DOHH2 (cell line): ENCODE results near the gene MEOX1.
"Not testable (repeated sequence)": the region's sequence is repeated elsewhere in the genome, so short reads cannot be mapped to it uniquely, and the experiment has no call there.

Source experiments
- H3F3A ChIP-seq: fragments of 200-600 bp; sonication (generic), shearing (Covaris generic); 2 replicates; pipeline ENCODE4 v1.6.0; 2016; ENCODE audit warnings: antibody characterized with exemption, mild to moderate bottlenecking; ENCODE audit not compliant: control insufficient read depth, insufficient read depth
- H3K27ac ChIP-seq: fragments of 200-600 bp; sonication (generic); 2 replicates; pipeline ENCODE4 v1.5.1; 2014; ENCODE audit warnings: low read depth, mild to moderate bottlenecking, low read length, moderate library complexity
- H3K27me3 ChIP-seq: fragments of 200-600 bp; sonication (generic); 2 replicates; pipeline ENCODE4 v1.6.1; 2014; ENCODE audit warnings: mild to moderate bottlenecking, low read length, mixed read lengths; ENCODE audit not compliant: control insufficient read depth
- H3K36me3 ChIP-seq: fragments of 200-600 bp; sonication (generic); 2 replicates; pipeline ENCODE4 v1.6.1; 2014; ENCODE audit warnings: mild to moderate bottlenecking, low read length, moderate library complexity, mixed read lengths; ENCODE audit not compliant: control insufficient read depth
- H3K4me1 ChIP-seq: fragments of 200-600 bp; sonication (generic); 2 replicates; pipeline ENCODE4 v1.6.1; 2014; ENCODE audit warnings: mild to moderate bottlenecking, low read length, mixed read lengths; ENCODE audit not compliant: control insufficient read depth
- H3K4me2 ChIP-seq: fragments of 200-600 bp; sonication (generic); 2 replicates; pipeline ENCODE4 v1.6.0; 2014; ENCODE audit warnings: mild to moderate bottlenecking, low read length, moderate library complexity
- H3K4me3 ChIP-seq: fragments of 200-600 bp; sonication (generic); 2 replicates; pipeline ENCODE4 v1.5.1; 2014; ENCODE audit warnings: mild to moderate bottlenecking, low read length, mixed read lengths
- H3K79me2 ChIP-seq: fragments of 200-600 bp; sonication (generic); 2 replicates; pipeline ENCODE4 v1.6.1; 2014; ENCODE audit warnings: mild to moderate bottlenecking, low read length, mixed read lengths; ENCODE audit not compliant: control insufficient read depth
- H3K9me2 ChIP-seq: fragments of 200-600 bp; sonication (generic); replicated peaks from 2 replicates; pipeline ENCODE4 v1.6.1; 2014; ENCODE audit warnings: mild to moderate bottlenecking, low read length, mixed read lengths; ENCODE audit not compliant: control insufficient read depth
- H3K9me3 ChIP-seq: fragments of 200-600 bp; sonication (generic); 2 replicates; pipeline ENCODE4 v1.6.1; 2014; ENCODE audit warnings: antibody characterized with exemption, low read length, mixed read lengths; ENCODE audit not compliant: control insufficient read depth, insufficient read depth
- H4K20me1 ChIP-seq: fragments of 200-600 bp; sonication (generic); 2 replicates; pipeline ENCODE4 v1.6.0; 2014; ENCODE audit warnings: low read depth, mild to moderate bottlenecking, antibody characterized with exemption, low read length, moderate library complexity; ENCODE audit not compliant: control insufficient read depth, insufficient read depth
- EZH2phosphoT487 ChIP-seq: fragments of 200-600 bp; sonication (generic); IDR thresholded peaks from 2 replicates; pipeline ENCODE4 v1.6.1; 2017; ENCODE audit warnings: borderline replicate concordance, mild to moderate bottlenecking, antibody characterized with exemption, low read length, moderate library complexity, mixed read lengths
- TF ChIP-seq, protein P1 (sequence below): fragments of 200-600 bp; sonication (generic); IDR thresholded peaks from one replicate; pipeline ENCODE4 v1.5.1; 2014; ENCODE audit warnings: antibody characterized with exemption, mild to moderate bottlenecking, low read depth, low read length; ENCODE audit not compliant: poor library complexity, severe bottlenecking

The MEOX1 gene

DNA sequence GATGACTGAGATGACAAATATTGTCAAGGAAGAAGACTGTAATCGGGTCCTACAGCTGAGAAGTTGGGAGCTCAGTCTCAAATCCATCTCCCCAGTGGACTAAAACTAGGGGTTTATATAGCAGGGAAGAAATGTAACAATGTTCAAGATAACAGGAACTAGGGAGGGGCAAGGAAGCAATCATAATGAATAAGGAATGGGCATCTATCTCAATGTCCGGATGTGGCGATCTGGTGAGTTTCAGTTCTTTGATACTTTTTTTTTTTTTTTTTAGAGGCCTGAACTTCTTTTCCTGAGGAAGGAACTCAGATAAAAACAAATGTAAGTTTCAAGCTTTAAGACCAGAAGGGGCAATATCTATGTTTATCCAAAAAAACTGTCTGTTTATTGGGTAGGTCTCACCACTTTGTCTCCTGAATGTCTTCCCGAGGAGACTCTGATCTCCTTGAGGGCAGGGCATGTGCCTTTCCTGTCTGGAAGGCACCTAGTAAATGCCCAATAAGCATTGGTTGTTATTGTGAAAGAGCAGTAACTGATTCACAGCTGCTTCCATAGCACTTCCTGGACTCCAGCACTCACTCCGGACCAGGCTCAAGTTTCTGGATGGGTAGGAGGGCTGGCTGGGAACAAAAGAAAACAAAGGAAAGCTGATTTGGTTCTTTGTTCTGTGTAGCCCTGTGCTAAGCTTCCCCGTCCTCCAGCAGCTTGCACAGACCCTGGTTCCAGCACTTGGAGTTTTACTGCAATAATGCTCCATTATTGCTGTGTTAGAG is 51.9 kb downstream of the MEOX1 start:
- no peaks in the 10 kb centered on the region for H3K9me2 ChIP-seq
- no peaks in the 10 kb centered on the region for H3K4me1 ChIP-seq
- no peak overlapping the region for H3K4me2 ChIP-seq
- TF ChIP-seq, protein P1, sequence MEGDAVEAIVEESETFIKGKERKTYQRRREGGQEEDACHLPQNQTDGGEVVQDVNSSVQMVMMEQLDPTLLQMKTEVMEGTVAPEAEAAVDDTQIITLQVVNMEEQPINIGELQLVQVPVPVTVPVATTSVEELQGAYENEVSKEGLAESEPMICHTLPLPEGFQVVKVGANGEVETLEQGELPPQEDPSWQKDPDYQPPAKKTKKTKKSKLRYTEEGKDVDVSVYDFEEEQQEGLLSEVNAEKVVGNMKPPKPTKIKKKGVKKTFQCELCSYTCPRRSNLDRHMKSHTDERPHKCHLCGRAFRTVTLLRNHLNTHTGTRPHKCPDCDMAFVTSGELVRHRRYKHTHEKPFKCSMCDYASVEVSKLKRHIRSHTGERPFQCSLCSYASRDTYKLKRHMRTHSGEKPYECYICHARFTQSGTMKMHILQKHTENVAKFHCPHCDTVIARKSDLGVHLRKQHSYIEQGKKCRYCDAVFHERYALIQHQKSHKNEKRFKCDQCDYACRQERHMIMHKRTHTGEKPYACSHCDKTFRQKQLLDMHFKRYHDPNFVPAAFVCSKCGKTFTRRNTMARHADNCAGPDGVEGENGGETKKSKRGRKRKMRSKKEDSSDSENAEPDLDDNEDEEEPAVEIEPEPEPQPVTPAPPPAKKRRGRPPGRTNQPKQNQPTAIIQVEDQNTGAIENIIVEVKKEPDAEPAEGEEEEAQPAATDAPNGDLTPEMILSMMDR = no peak
- TF ChIP-seq EZH2phosphoT487 = no peak
- H3K27ac ChIP-seq = no peak overlapping the region
- H3K36me3 ChIP-seq = no peaks in the 10 kb centered on the region
- no peaks in the 10 kb centered on the region for H3F3A ChIP-seq
- peaks cover 4% of the 10 kb centered on the region; the same call in 1 of the 2 replicates for H3K9me3 ChIP-seq
- no peak overlapping the region for H3K4me3 ChIP-seq
- no peaks in the 10 kb centered on the region for H3K79me2 ChIP-seq
- H3K27me3 ChIP-seq = no peaks in the 10 kb centered on the region
- H4K20me1 ChIP-seq = no peaks in the 10 kb centered on the region

DNA sequence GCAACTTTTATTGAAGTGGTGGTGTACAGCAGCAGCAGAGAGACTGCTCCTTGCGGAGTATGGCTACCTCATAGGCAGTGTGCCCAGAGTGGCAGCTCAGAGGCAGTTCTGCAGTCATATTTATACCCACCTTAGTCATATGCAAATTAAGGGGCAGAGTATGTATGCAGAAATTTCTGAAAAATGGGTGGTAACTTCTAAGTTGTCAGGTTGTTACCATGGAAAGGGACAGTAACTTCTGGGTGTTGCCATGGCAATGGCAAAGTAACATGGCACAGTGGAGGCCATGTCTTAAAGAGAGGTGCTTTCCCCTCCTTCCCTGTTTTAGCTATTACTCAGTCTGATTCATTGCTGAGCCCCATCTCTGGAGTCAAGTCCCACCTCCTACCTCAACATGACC is 53.4 kb downstream of the MEOX1 start:
- TF ChIP-seq, protein P1 = no peak
- TF ChIP-seq EZH2phosphoT487 = no peak
- Histone ChIP-seq H3K27ac (no peak overlapping the region), H3K27me3 (no peaks in the 10 kb centered on the region), H3K4me1 (no peaks in the 10 kb centered on the region), H3K9me2 (no peaks in the 10 kb centered on the region), H3K36me3 (no peaks in the 10 kb centered on the region), H3F3A (no peaks in the 10 kb centered on the region), H3K4me2 (no peak overlapping the region), H3K4me3 (no peak overlapping the region), H3K9me3 (peaks cover 4% of the 10 kb centered on the region; the same call in 1 of the 2 replicates), H4K20me1 (no peaks in the 10 kb centered on the region), H3K79me2 (no peaks in the 10 kb centered on the region)

DNA sequence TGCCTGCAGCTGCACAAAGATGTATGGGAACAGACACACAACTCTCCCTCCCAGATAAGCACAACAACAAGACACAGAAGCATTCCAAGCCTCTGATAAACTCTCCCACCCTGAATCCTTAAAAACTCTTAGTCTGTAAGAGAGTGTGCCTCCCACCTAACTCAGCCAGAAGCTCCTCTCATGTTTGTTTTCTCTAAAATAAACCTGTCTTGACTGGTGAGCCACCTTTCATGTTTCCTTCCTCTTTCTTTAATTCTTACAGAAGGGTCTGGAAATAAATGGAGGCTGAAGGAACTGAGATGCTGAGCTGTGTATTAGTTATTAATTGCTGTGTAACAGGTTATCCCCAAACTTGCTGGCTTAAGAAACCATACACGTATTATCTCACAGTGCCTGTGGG is 57.2 kb downstream of the MEOX1 start:
- no peaks in the 10 kb centered on the region for H3K4me1 ChIP-seq
- TF ChIP-seq EZH2phosphoT487 = no peak
- no peak overlapping the region for H3K27ac ChIP-seq
- no peaks in the 10 kb centered on the region for H3K79me2 ChIP-seq
- no peaks in the 10 kb centered on the region for H3K9me2 ChIP-seq
- H3K36me3 ChIP-seq = no peaks in the 10 kb centered on the region
- no peaks in the 10 kb centered on the region for H3K9me3 ChIP-seq
- no peak overlapping the region for H3K4me3 ChIP-seq
- H3K4me2 ChIP-seq = no peak overlapping the region
- H4K20me1 ChIP-seq = no peaks in the 10 kb centered on the region
- H3F3A ChIP-seq = no peaks in the 10 kb centered on the region
- 0 out of 2 replicates have a peak, but pooled peaks cover 2% of the 10 kb centered on the region for H3K27me3 ChIP-seq

DNA sequence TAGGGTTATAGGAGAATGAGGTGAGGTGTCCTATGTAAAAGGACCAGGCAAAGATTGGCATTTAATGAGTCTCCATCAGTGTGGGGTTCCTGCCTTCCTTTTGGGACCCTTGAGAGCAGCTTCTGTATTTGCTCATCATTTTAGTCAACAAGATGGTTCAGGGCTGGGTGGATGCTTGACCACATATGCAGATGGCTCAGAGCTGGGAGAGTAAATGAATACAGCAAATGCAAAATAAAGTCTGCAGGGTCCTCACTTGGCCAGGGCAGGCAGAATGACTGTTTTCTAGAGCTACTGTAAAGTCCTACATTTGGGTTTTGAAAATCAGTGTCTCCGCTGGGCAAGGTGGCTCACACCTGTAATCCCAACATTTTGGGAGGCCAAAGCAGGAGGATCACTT is 58.4 kb downstream of the MEOX1 start:
- Histone ChIP-seq H4K20me1 (no peaks in the 10 kb centered on the region), H3K79me2 (no peaks in the 10 kb centered on the region), H3K4me3 (no peak overlapping the region), H3F3A (no peaks in the 10 kb centered on the region), H3K9me2 (no peaks in the 10 kb centered on the region), H3K4me2 (no peak overlapping the region), H3K27me3 (0 out of 2 replicates have a peak, but pooled peaks cover 2% of the 10 kb centered on the region), H3K27ac (no peak overlapping the region), H3K36me3 (no peaks in the 10 kb centered on the region), H3K4me1 (no peaks in the 10 kb centered on the region), H3K9me3 (no peaks in the 10 kb centered on the region)
- TF ChIP-seq, protein P1 = no peak
- no peak for TF ChIP-seq EZH2phosphoT487

DNA sequence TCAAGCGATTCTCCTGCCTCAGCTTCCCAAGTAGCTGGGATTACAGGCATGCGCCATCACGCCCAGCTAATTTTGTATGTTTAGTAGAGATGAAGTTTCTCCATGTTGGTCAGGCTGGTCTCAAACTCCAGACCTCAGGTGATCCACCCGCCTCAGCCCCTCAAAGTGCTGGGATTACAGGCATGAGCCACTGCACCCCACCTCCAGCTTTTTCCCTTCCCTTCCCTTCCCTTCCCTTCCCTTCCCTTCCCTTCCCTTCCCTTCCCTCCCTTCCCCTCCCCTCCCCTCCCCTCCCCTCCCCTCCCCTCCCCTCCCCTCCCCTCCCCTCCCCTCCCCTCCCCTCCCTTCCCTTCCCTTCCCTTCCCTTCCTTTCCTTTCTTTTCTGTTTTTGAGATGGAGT is 59.2 kb downstream of the MEOX1 start:
- not testable (repeated sequence) for H3K4me3 ChIP-seq, H4K20me1 ChIP-seq, H3K9me3 ChIP-seq, H3K4me2 ChIP-seq, H3K27ac ChIP-seq, H3K9me2 ChIP-seq, H3K36me3 ChIP-seq, H3F3A ChIP-seq, H3K4me1 ChIP-seq, H3K79me2 ChIP-seq, H3K27me3 ChIP-seq
